A673 (cell line): ENCODE measurements around the gene AWAT1.

Experiments
- EZH2 ChIP-seq: fragments of 200-600 bp; sonication (generic); IDR thresholded peaks from 2 replicates; pipeline ENCODE4 v1.6.1; 2017; ENCODE audit warnings: borderline replicate concordance, low read depth, mild to moderate bottlenecking, mixed read lengths, antibody characterized with exemption, low read length; ENCODE audit not compliant: poor library complexity, severe bottlenecking
- TF ChIP-seq, protein P1 (sequence below): fragments of 300-800, 200-600 bp; sonication (generic); conservative IDR thresholded peaks from 2 replicates; pipeline ENCODE4 v1.5.1; 2017; ENCODE audit warnings: low read depth, mild to moderate bottlenecking, antibody characterized with exemption, low read length, moderate library complexity, mixed read lengths

DNA sequence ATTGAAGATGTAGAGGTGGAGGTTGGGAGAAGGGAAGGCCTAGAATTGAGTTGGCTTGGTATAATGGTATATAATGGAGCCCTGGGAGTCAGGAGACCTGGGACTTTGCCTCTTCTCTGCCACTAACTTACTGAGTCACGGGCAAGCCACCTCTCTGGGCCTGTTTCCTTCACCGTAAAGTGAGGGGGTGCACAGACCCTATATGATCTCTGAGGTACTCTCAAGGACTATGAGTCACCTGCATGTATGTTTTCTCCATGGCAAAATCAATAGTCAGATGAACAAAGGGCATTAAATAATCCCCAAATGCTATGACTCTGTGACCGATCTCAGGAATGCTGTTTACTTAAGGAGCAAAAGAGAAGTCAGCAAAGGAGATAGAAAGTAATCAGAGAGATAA lies 20.5 kb downstream of the AWAT1 start:
- TF ChIP-seq, protein P1, sequence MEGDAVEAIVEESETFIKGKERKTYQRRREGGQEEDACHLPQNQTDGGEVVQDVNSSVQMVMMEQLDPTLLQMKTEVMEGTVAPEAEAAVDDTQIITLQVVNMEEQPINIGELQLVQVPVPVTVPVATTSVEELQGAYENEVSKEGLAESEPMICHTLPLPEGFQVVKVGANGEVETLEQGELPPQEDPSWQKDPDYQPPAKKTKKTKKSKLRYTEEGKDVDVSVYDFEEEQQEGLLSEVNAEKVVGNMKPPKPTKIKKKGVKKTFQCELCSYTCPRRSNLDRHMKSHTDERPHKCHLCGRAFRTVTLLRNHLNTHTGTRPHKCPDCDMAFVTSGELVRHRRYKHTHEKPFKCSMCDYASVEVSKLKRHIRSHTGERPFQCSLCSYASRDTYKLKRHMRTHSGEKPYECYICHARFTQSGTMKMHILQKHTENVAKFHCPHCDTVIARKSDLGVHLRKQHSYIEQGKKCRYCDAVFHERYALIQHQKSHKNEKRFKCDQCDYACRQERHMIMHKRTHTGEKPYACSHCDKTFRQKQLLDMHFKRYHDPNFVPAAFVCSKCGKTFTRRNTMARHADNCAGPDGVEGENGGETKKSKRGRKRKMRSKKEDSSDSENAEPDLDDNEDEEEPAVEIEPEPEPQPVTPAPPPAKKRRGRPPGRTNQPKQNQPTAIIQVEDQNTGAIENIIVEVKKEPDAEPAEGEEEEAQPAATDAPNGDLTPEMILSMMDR, result no peak
- no peak for TF ChIP-seq EZH2
